ENCODE data around the gene RELL1. TPM values are rescaled to one million over a fixed set of nuclear protein-coding genes. Genes with fewer than 3 reads are reported as not detected.

The RELL1 gene
- total RNA-seq, 1 donor from 2014 or later = 21.0 TPM

GRCh38 chr4:37639551-37640285 lies 46.5 kb downstream of the RELL1 start:
- no peaks in the 10 kb centered on the region for H3K27me3 Mint-ChIP-seq (ENCODE audit: insufficient read depth)
- intact Hi-C loops (cut with micrococcal nuclease) = no loop called here
- H3K4me1 Mint-ChIP-seq (ENCODE audit: low read depth) = peaks cover 9% of the 10 kb centered on the region
- H3K4me3 Mint-ChIP-seq = no peak overlapping the region
- no peaks in the 10 kb centered on the region for H3K9me3 Mint-ChIP-seq
- DNase-seq (ENCODE audit: low spot score) = no peak
- H3K36me3 Mint-ChIP-seq (ENCODE audit: low read depth) = peaks cover 33% of the 10 kb centered on the region
- no peak overlapping the region for H3K27ac Mint-ChIP-seq

GRCh38 chr4:37635155-37635554 lies 51.0 kb downstream of the RELL1 start:
- no peaks in the 10 kb centered on the region for H3K9me3 Mint-ChIP-seq

GRCh38 chr4:37634180-37634579 lies 52.0 kb downstream of the RELL1 start:
- Mint-ChIP-seq H3K27ac (no peak overlapping the region), H3K4me1 (ENCODE audit: low read depth) (peaks cover 5% of the 10 kb centered on the region), H3K9me3 (no peaks in the 10 kb centered on the region), H3K4me3 (no peak overlapping the region), H3K36me3 (ENCODE audit: low read depth) (peaks cover 36% of the 10 kb centered on the region), H3K27me3 (ENCODE audit: insufficient read depth) (no peaks in the 10 kb centered on the region)
- intact Hi-C loops (cut with micrococcal nuclease) = no loop called here
- no peak for DNase-seq (ENCODE audit: low spot score)

More at GRCh38 chr4:37635155-37635554, 51.0 kb downstream of the RELL1 start:
- H3K27ac Mint-ChIP-seq = no peak overlapping the region
- intact Hi-C loops (cut with micrococcal nuclease) = no loop called here
- no peak for DNase-seq (ENCODE audit: low spot score)
- peaks cover 36% of the 10 kb centered on the region for H3K36me3 Mint-ChIP-seq (ENCODE audit: low read depth)
- H3K4me1 Mint-ChIP-seq (ENCODE audit: low read depth) = peaks cover 5% of the 10 kb centered on the region
- H3K4me3 Mint-ChIP-seq = no peak overlapping the region
- H3K27me3 Mint-ChIP-seq (ENCODE audit: insufficient read depth) = no peaks in the 10 kb centered on the region

- Mint-ChIP-seq H3K36me3 (ENCODE audit: low read depth) (peaks cover 38% of the 10 kb centered on the region), H3K27me3 (ENCODE audit: insufficient read depth) (no peaks in the 10 kb centered on the region), H3K27ac (no peak overlapping the region), H3K4me3 (no peak overlapping the region), H3K9me3 (no peaks in the 10 kb centered on the region), H3K4me1 (ENCODE audit: low read depth) (peaks cover 5% of the 10 kb centered on the region)
- no peak for DNase-seq (ENCODE audit: low spot score)
- intact Hi-C loops (cut with micrococcal nuclease) = no loop called here
Observed at GRCh38 chr4:37632836-37633235, 53.3 kb downstream of the RELL1 start.

GRCh38 chr4:37631551-37631950 lies 54.6 kb downstream of the RELL1 start:
- H3K4me1 Mint-ChIP-seq (ENCODE audit: low read depth) = peaks cover 5% of the 10 kb centered on the region
- H3K27ac Mint-ChIP-seq = no peak overlapping the region
- peaks cover 33% of the 10 kb centered on the region for H3K36me3 Mint-ChIP-seq (ENCODE audit: low read depth)
- intact Hi-C loops (cut with micrococcal nuclease) = no loop called here
- H3K27me3 Mint-ChIP-seq (ENCODE audit: insufficient read depth) = no peaks in the 10 kb centered on the region
- no peaks in the 10 kb centered on the region for H3K9me3 Mint-ChIP-seq
- DNase-seq (ENCODE audit: low spot score) = no peak
- no peak overlapping the region for H3K4me3 Mint-ChIP-seq

- intact Hi-C loops (cut with micrococcal nuclease) = no loop called here
- Mint-ChIP-seq H3K4me1 (ENCODE audit: low read depth) (peaks cover under 1% of the 10 kb centered on the region), H3K27me3 (ENCODE audit: insufficient read depth) (no peaks in the 10 kb centered on the region), H3K9me3 (no peaks in the 10 kb centered on the region), H3K27ac (no peak overlapping the region), H3K36me3 (ENCODE audit: low read depth) (peaks cover 29% of the 10 kb centered on the region), H3K4me3 (no peak overlapping the region)
- no peak for DNase-seq (ENCODE audit: low spot score)
Observed at GRCh38 chr4:37629713-37630112, 56.5 kb downstream of the RELL1 start.

- H3K4me3 Mint-ChIP-seq = no peak overlapping the region
- H3K27ac Mint-ChIP-seq = no peak overlapping the region
- H3K36me3 Mint-ChIP-seq (ENCODE audit: low read depth) = peaks cover 28% of the 10 kb centered on the region
- H3K9me3 Mint-ChIP-seq = no peaks in the 10 kb centered on the region
- H3K4me1 Mint-ChIP-seq (ENCODE audit: low read depth) = no peaks in the 10 kb centered on the region
- intact Hi-C loops (cut with micrococcal nuclease) = no loop called here
- DNase-seq (ENCODE audit: low spot score) = no peak
- H3K27me3 Mint-ChIP-seq (ENCODE audit: insufficient read depth) = no peaks in the 10 kb centered on the region
Observed at GRCh38 chr4:37628977-37629609, 57.1 kb downstream of the RELL1 start.

GRCh38 chr4:37627263-37627662 lies 58.9 kb downstream of the RELL1 start:
- intact Hi-C loops (cut with micrococcal nuclease) = no loop called here
- H3K36me3 Mint-ChIP-seq (ENCODE audit: low read depth) = peaks cover 33% of the 10 kb centered on the region
- H3K27ac Mint-ChIP-seq = no peak overlapping the region
- no peaks in the 10 kb centered on the region for H3K27me3 Mint-ChIP-seq (ENCODE audit: insufficient read depth)
- no peak overlapping the region for H3K4me3 Mint-ChIP-seq
- no peaks in the 10 kb centered on the region for H3K9me3 Mint-ChIP-seq
- DNase-seq (ENCODE audit: low spot score) = no peak
- no peaks in the 10 kb centered on the region for H3K4me1 Mint-ChIP-seq (ENCODE audit: low read depth)

GRCh38 chr4:37625499-37625898 lies 60.7 kb downstream of the RELL1 start:
- intact Hi-C loops (cut with micrococcal nuclease) = no loop called here
- Mint-ChIP-seq H3K4me3 (no peak overlapping the region), H3K36me3 (ENCODE audit: low read depth) (peaks cover 31% of the 10 kb centered on the region), H3K27me3 (ENCODE audit: insufficient read depth) (no peaks in the 10 kb centered on the region), H3K27ac (no peak overlapping the region), H3K9me3 (no peaks in the 10 kb centered on the region), H3K4me1 (ENCODE audit: low read depth) (no peaks in the 10 kb centered on the region)
- DNase-seq (ENCODE audit: low spot score) = no peak

- H3K36me3 Mint-ChIP-seq (ENCODE audit: low read depth) = peaks cover 24% of the 10 kb centered on the region
- intact Hi-C loops (cut with micrococcal nuclease) = no loop called here
- DNase-seq (ENCODE audit: low spot score) = no peak
- no peaks in the 10 kb centered on the region for H3K4me1 Mint-ChIP-seq (ENCODE audit: low read depth)
- no peaks in the 10 kb centered on the region for H3K27me3 Mint-ChIP-seq (ENCODE audit: insufficient read depth)
- no peaks in the 10 kb centered on the region for H3K9me3 Mint-ChIP-seq
- H3K4me3 Mint-ChIP-seq = no peak overlapping the region
- H3K27ac Mint-ChIP-seq = no peak overlapping the region
Observed at GRCh38 chr4:37623940-37624339, 62.2 kb downstream of the RELL1 start.

- DNase-seq (ENCODE audit: low spot score) = no peak
- H3K9me3 Mint-ChIP-seq = no peaks in the 10 kb centered on the region
- no peak overlapping the region for H3K27ac Mint-ChIP-seq
- H3K27me3 Mint-ChIP-seq (ENCODE audit: insufficient read depth) = no peaks in the 10 kb centered on the region
- H3K36me3 Mint-ChIP-seq (ENCODE audit: low read depth) = peaks cover 23% of the 10 kb centered on the region
- H3K4me1 Mint-ChIP-seq (ENCODE audit: low read depth) = no peaks in the 10 kb centered on the region
- intact Hi-C loops (cut with micrococcal nuclease) = no loop called here
- H3K4me3 Mint-ChIP-seq = no peak overlapping the region
Observed at GRCh38 chr4:37623125-37623524, 63.1 kb downstream of the RELL1 start.

- Mint-ChIP-seq H3K4me3 (no peak overlapping the region), H3K4me1 (ENCODE audit: low read depth) (peaks cover 13% of the 10 kb centered on the region), H3K27me3 (ENCODE audit: insufficient read depth) (no peaks in the 10 kb centered on the region), H3K9me3 (no peaks in the 10 kb centered on the region), H3K36me3 (ENCODE audit: low read depth) (peaks cover 18% of the 10 kb centered on the region), H3K27ac (no peak overlapping the region)
- intact Hi-C loops (cut with micrococcal nuclease) = no loop called here
- DNase-seq (ENCODE audit: low spot score) = no peak
Observed at GRCh38 chr4:37620176-37620575, 66.0 kb downstream of the RELL1 start.

- Mint-ChIP-seq H3K27ac (no peak overlapping the region), H3K36me3 (ENCODE audit: low read depth) (peaks cover 9% of the 10 kb centered on the region)
- intact Hi-C loops (cut with micrococcal nuclease) = no loop called here
Observed at GRCh38 chr4:37615720-37616063, 70.5 kb downstream of the RELL1 start.

More at GRCh38 chr4:37615720-37616063, 70.5 kb downstream of the RELL1 start:
- no peak overlapping the region for H3K4me3 Mint-ChIP-seq
- no peaks in the 10 kb centered on the region for H3K9me3 Mint-ChIP-seq
- DNase-seq (ENCODE audit: low spot score) = no peak
- H3K27me3 Mint-ChIP-seq (ENCODE audit: insufficient read depth) = no peaks in the 10 kb centered on the region
- H3K4me1 Mint-ChIP-seq (ENCODE audit: low read depth) = peaks cover 17% of the 10 kb centered on the region
